HG03025 (cell line): Measurements from ENCODE around the gene PRR35.
"Not testable (repeated sequence)": the region's sequence is repeated elsewhere in the genome, so short reads cannot be mapped to it uniquely, and the experiment has no call there.

Source experiments
- ATAC-seq: cut with Tn5 transposase; IDR thresholded peaks from one replicate; pipeline ENCODE4 v1.9.1; 2021; ENCODE audit warnings: mild to moderate bottlenecking, moderate library complexity; ENCODE audit not compliant: unreplicated experiment, low FRiP score

Gene PRR35

DNA sequence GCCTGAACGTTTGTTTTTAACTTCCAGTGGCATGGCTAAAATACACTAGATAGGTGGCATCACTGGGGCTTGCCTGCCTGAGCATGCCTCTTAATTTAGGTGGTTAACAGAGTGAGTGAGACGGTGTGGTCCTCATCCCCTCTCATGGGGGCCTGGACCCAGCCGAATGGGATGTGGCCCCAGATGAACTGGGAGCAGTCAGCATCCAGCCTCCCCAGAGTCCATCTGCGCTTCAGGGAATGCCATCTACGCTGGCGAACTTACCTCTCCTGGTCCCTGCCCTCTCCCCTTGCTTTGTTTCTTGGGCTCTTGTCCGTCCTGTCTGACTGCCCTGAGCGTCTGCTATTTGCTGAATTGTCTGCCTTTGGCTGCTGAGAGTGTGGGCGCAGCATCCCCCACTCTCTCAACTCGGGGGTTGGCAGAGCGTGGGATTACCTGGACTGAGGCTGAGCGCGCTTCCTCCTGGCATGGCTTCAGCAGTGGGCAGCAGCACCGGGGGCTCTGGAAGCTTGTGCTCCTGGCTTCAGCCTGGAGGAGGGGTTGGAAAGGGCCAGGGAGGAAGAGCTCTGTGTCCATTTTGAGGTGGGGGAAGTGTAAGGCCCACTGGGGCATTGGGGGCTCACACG lies 31.8 kb downstream of the PRR35 start:
- ATAC-seq = no peak

DNA sequence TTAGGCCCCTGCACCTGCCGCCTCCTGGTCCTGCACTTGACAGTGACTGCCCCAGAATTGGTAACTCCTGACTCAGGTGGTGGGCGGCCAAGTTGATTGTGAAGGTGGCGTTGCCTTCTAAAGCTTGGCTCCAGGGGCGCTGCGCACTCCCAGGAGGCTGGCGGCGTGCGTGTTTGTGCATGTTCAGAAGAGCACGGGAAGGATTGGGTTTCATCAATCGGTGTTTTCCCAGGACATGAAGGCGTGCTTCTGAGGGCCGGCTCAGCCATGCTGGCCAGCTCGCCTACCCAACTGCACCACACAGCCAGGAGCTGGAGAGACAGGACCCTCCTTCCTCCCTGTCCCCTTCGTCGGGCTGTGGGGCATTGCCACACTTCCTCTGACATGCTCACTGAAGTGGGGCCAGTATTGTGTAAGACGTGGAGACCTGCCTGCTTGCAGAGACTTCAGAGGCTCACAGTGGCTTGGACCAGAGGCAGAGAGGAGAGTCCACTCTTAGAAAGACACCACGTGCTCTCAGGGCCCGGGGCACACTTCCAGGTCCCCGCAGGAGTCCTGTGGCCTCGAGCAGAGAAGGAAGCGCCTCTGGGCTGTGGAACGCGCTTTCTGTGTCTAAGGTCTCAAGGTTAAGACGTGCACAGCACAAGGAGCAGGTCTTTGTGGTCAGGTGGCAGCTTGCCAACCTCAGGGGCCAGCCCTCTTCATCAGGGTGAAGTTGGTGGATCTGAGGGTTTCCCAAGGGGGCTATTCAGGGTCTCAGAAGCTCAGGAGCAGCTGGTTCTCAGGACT lies 32.5 kb downstream of the PRR35 start:
- ATAC-seq = no peak

DNA sequence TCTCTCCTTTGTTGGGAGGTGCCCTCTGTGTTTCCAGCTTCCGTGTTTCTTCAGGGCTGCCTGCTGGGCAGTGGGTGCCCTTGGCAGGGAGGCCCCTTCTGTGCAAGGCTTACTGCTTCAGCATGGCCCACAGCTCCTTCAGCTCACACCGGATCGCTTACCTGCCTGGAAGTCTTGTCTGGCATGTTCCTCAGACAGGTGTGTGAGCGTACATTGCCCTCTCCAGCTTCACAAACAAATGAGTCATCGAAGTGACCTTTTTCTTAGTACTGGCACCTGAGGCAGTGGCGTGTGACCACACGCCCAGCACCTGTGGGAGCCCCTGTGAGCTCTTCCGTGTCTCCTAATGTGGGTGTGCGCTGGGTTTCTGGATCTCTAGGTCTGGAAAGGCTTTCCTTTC lies 33.2 kb downstream of the PRR35 start:
- ATAC-seq = no peak

DNA sequence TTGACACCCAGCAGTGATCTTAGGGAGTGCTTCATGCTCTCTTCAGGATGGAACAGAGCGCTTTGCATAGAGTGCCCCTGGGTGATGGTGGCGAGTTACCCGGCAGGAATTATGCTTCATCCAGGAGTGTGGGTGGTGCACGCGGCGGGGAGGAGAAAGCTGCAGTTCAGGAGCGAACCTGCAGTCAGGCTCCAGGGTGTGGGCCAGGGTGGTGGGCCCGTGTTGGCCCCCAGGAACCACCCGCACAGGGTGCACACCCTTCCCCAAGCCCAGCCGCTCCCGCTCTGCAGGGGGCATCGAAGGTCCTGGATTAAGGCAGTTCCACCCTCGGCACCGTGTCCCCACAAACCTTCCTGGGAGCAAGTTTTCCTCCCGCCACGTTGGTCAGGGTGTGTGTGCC lies 33.6 kb downstream of the PRR35 start:
- ATAC-seq = no peak

DNA sequence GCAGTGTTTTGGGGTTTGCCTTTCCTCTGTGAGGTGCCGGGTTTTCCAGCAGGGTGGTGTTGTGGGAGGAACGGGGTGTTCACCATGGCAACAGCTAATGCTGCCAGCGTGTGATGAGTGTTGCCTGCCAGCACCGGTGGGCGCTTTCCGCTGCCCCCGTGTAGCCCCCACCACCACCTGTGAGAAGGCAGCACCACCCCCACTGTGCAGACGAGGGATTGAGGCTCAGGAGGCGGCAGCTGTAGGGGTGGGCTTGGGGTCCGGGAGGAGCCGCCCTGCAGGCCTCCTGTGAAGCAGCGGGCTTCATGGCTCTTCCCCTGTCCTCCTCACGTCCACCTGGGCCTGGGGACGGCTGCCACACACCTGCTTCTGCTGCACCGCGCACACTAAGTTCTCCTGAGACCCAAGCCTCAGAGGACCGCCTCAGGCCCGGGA lies 34.9 kb downstream of the PRR35 start:
- no peak for ATAC-seq

DNA sequence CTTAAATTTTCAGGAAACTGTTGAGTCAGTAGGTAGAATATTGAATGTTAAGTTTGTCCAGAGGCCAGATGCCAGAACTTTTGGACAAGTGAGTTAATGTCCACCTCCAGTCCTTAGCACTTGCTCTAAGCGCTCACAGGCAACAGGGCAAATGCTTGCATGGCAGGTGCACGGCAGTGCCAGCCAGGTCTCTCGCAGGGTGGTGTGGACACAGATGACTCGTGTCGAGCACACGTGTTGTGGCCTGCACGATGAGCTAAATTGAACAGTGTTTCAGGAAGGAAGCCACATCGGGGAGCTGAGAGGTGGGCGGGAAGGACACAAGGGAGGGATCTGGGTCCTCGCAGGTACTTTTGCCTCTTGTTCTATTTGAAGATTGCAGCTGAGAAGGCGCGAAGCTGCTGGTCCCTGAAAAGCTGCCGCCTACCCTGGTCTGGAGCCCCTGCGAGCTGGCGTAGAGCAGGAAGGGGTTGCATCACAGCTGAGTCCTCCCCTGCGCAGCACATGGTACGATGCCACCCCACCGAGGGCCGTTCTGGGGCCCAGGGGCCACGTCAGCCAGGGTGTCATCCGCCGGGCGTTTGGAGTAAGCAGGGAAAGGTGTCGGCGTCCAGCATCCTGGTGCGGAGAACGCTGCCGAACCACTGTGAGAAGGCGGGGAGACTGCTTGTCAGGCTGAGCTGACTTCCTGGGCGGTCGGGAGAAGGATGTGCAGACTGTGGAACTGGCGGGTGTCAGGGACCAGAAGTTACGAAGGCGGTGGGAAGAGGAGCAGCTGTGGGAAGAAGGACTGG lies 35.9 kb downstream of the PRR35 start:
- ATAC-seq = no peak

DNA sequence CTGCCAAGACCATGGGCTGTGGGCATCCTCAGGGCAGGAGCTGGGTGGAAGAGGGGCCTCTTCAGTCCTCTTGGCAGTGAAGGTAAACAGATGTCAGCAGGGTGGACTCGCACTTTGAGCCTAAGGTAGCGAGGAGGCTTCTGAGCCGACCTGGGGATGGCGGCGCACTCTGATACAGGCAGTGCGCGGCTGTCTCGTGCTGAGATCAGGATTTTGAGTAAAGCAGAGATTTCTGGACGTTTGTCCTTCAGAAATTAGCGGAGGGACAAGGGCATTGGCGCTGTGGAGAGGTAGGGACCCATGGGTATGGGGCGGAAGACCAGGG lies 36.5 kb downstream of the PRR35 start:
- no peak for ATAC-seq

DNA sequence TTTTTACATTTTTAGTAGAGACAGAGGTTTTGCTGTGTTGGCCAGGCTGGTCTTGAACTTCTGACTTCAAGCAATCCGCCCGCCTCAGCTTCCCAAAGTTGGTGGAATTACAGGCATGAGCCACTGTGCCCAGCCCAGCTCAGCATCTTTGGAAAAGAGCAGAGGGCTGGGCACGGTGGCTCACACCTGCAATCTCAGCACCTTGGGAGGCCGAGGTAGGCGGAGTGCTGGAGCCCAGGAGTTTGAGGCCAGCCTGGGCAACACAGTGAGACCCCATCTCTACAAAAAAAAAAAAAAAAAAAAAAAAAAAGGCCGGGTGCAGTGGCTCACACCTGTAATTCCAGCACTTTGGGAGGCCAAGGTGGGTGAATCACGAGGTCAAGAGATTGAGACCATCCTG lies 37.5 kb downstream of the PRR35 start:
- ATAC-seq = not testable (repeated sequence)

DNA sequence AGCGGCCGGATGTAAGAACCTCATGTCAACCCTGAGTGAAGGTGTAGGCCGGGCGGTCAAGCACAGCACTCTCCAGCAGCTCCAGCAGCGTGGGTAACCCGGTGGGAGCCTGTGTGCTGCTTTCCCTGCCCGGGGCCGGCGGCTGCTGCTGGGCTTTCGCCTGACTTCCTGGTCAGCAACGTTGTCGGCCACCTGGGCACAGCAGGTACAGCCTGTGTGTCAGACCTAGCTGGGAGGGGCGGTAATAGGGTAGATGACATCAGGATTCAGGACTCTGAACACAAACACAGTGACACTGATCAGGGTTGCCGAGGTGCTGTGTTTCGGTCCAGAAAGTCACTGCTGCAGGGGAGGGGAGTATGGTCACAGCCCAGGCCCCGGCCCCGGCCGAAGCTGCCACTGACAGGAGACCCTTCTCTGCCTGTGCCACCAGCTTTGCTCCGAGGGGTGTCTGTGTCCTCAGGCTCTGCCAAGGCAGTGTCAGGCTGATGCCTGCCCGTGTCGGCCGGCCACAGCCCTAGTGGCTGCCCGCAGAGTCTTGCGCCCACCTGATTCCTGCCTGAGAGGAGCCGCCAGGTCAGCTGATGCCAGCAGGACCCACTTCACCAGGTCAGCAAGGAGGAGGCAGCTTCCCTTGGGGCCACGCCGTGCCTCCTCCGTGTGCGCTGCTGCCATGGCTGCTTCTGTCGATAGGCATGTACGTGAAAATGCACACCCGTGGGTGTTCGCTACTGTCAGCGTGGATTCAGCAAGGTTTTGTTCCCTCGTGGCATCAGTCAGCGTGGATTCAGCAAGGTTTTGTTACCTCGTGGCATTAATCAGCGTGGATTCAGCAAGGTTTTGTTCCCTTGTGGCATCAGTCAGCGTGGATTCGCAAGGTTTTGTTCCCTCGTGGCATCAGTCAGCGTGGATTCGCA lies 38.9 kb downstream of the PRR35 start:
- ATAC-seq = no peak

DNA sequence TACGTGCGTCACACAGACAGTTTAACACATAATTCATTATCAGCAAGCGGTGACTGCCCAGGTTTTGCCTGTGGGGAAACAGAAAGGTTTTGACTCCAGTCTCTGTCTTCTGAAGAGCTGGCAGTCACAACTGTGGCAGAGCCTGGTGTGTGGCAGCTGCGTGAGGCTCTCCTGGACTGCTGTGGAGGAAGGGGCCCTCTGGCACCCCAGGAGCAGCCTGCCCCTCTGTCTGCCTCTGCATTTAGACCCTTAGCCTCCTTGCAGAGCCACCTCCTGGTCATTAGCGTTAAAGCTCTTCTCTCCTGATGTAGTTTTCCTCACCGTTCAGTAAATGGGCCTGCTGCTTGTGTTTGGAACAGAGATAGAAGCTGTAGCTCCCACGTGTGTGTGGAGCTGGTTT lies 40.6 kb downstream of the PRR35 start:
- no peak for ATAC-seq

DNA sequence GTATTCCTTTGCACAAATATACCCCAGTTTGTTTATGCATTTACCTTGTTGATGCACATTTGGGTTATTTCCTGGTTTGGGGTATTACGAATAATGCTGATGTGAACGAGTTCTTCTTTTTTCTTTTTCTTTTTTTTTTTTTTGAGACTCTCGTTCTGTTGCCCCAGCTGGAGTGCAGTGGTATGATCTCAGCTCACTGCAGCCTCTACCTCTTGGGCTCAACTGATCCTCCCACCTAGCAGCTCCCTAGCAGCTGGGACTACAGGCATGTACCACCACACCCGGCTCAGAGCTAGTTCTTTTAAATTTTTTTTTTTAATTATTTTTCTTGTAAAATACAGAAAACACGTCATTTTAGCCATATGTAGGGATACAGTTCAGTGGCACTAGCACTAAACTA lies 43.7 kb downstream of the PRR35 start:
- ATAC-seq = no peak

DNA sequence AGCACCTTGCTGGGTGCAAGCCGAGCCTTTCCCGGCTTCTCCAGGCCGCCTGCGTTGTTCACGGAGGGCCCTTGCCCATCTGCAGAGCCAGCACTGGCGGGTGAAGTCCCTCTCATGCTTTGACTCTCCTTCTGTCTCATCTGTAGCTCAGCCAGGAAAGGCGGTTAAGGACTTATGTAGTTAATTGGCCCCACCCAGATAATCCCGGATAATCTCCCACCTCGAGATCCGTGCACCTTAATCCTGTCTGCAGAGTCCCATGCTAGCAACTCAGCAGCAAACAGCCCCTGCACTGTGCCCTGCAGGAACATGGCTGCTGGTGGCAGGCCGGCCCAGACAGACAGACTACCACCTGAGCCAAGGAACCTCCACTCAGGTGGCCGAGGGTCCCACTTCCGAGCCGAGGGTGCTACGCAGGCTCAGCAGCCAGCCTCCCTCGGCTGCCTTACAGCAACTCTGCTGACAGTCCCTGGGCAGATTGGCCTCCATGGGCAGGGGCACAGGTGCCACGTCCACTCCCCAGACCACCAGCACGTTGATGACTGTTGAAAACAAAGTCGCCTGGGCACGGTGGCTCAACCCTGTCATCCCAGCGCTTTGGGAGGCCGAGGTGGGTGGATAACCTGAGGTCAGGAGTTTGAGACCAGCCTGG lies 46.6 kb downstream of the PRR35 start:
- no peak for ATAC-seq

DNA sequence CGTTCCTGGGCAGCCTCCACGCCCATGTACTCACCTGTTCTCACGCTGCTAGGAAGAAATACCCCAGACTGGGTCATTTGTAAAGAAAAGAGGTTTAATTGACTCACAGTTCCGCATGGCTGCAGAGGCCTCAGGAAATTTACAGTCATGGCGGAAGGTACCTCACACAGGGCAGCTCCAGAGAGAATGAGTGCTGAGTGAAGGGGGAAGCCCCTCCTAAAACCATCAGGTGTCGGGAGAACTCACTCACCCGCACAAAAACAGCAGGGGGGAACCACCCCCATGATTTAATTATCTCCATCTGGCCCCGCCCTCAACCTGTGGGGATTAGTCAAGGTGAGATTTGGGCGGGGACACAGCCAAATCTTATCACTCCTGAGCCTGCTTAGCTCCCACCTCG lies 47.8 kb downstream of the PRR35 start:
- no peak for ATAC-seq

DNA sequence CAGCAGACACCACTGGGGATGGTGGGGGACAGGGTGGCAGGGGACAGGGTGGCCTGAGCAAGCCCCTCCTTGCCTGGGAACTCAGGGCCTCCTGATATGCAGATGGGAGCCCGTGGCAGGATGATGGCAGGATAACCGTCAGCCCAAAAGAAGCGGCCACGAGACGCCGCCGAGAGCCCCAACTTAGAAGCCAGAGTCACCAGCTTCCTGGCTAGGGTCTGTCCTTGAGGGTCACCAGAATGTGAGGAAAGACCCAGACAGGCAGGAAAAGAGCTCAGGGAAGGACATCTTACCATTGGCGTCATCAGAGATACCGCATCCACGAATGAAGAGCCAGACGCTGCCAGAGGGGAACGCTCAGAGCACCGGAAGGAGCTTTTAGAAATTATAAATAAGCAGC lies 49.1 kb downstream of the PRR35 start:
- ATAC-seq = no peak

DNA sequence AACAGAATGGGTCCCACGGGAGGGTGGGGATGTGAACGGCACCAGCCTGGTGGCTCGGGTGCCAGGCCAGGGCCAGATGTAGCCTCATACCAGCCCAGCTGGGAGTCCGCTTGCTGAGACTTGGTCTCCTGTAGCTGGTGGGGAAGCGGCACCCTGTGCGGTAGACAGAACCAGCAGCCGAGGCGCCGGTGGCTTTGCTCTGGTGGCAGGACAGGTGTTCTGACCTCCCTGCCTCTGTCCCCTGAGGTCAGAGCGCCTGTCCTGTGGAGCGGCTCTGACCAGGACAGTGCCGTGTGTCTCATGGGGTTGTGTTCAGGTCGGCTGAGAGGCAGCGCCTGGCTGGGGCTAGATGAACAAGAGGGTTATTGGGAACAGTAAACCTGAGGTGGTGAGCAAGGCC lies 49.8 kb downstream of the PRR35 start:
- ATAC-seq = no peak

DNA sequence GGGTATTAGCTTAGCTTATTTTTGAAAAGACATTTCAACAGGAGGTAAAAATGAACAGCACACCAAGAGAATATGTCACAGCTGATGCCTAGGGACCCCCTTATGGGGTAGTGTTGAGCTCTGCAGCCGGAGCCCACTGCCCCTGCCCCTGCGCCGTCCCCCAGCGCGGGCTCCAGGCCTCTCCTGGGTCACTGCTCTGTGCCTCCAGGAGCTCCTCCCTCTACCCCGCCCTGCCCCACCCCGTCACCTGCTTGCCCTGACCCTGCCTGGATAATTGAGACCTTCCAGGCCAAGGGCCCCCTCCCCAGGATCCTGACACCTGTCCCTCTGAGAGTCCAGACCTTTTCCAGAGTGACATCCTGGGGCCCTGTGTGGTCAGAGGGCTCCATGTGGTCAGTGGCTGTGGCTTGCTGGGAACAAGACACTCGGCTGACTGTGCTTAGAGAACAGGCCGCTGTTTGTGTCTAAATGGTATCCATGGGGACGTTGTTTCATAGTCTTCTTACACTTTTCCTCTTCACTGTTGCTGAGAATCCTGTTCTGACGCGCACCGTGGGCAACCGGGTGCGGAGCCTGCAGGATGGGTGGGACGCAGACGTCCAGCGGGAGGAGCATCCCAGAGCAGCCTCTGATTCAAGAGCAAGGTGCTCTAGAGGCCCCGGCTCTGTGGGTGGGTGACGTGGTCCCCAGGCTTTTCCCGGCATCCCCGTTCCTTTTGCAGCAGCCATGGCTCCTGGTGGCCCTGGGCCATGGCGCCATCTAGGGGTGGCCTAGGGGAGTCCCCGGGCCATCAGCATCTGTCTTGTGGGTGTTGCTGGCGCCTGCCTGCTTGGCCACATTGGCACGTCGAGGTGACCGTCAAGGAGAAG lies 50.6 kb downstream of the PRR35 start:
- ATAC-seq = no peak

DNA sequence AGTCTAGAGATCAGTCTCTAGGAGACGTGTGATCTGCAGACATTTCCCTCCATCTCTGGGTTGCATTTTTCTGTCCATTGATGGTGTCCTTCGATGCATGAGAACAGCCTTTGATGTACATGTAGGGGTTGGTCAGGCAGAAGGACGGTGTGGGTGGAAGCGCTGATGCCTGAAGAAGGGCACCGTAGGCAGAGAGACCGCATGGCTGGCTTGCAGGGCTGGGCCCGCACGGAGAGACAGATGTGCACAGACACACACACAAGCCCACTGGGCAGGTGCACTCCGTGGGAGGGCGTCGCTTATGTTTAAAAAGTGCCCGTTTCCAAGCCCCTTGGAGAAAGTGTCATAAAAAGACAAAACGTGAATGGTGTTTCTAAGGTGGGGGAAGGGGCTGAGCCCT lies 54.9 kb downstream of the PRR35 start:
- ATAC-seq = no peak
